OCI-LY1 (cell line): ENCODE data around the gene MKRN2OS.

Experiments used
- H2AFZ ChIP-seq: fragments of 200-600 bp; sonication (generic), shearing (Covaris generic); 2 replicates; pipeline ENCODE4 v1.6.0; 2014; ENCODE audit warnings: antibody characterized with exemption, mild to moderate bottlenecking, low read length
- H3F3A ChIP-seq: fragments of 200-600 bp; sonication (generic), shearing (Covaris generic); 2 replicates; pipeline ENCODE4 v1.6.0; 2014; ENCODE audit warnings: mild to moderate bottlenecking, antibody characterized with exemption, low read length, moderate library complexity; ENCODE audit not compliant: insufficient read depth
- H3K27ac ChIP-seq: fragments of 200-600 bp; sonication (generic); 2 replicates; pipeline ENCODE4 v1.5.1; 2014; ENCODE audit warnings: low read length, mixed run types, mild to moderate bottlenecking, low read depth; ENCODE audit not compliant: poor library complexity, severe bottlenecking
- H3K27me3 ChIP-seq: fragments of 200-600 bp; sonication (generic); 2 replicates; pipeline ENCODE4 v1.6.0; 2014; ENCODE audit warnings: antibody characterized with exemption, mild to moderate bottlenecking, low read length, moderate library complexity; ENCODE audit not compliant: insufficient read depth
- H3K36me3 ChIP-seq: fragments of 200-600 bp; sonication (generic); 2 replicates; pipeline ENCODE4 v1.6.1; 2014; ENCODE audit warnings: mild to moderate bottlenecking, antibody characterized with exemption, low read length, moderate library complexity, mixed read lengths; ENCODE audit not compliant: insufficient read depth
- H3K4me1 ChIP-seq: fragments of 200-600 bp; sonication (generic); 2 replicates; pipeline ENCODE4 v1.5.1; 2014; ENCODE audit warnings: mild to moderate bottlenecking, low read length, moderate library complexity; ENCODE audit not compliant: insufficient read depth, severe bottlenecking
- H3K4me2 ChIP-seq: fragments of 200-600 bp; sonication (generic), shearing (Covaris generic); 2 replicates; pipeline ENCODE4 v1.6.1; 2014; ENCODE audit warnings: low read length
- H3K4me3 ChIP-seq: fragments of 200-600 bp; sonication (generic); 2 replicates; pipeline ENCODE4 v1.5.1; 2014; ENCODE audit warnings: low read length, low read depth, mild to moderate bottlenecking, mixed read lengths; ENCODE audit not compliant: poor library complexity, severe bottlenecking
- H3K79me2 ChIP-seq: fragments of 200-600 bp; shearing (Covaris generic); 2 replicates; pipeline ENCODE4 v1.6.1; 2016; ENCODE audit warnings: mixed run types, low read length, mixed read lengths; ENCODE audit not compliant: insufficient read depth
- H3K9ac ChIP-seq: fragments of 200-600 bp; sonication (generic), shearing (Covaris generic); 2 replicates; pipeline ENCODE4 v1.6.1; 2014; ENCODE audit warnings: mild to moderate bottlenecking, low read length, mixed read lengths
- H3K9me2 ChIP-seq: fragments of 200-600 bp; sonication (generic), shearing (Covaris generic); 2 replicates; pipeline ENCODE4 v1.6.1; 2014; ENCODE audit warnings: low read depth, mild to moderate bottlenecking, low read length, mixed read lengths
- H3K9me3 ChIP-seq: fragments of 200-600 bp; shearing (Covaris generic); 2 replicates; pipeline ENCODE4 v1.6.1; 2014; ENCODE audit warnings: low read length, mixed read lengths
- H4K20me1 ChIP-seq: fragments of 200-600 bp; sonication (generic), shearing (Covaris generic); 2 replicates; pipeline ENCODE4 v1.6.0; 2016; ENCODE audit warnings: mild to moderate bottlenecking, low read length; ENCODE audit not compliant: insufficient read depth
- CTCF ChIP-seq: fragments of 200-600 bp; sonication (generic), shearing (Covaris generic); IDR thresholded peaks from 2 replicates; pipeline ENCODE4 v1.5.1; 2017; ENCODE audit warnings: mild to moderate bottlenecking, antibody characterized with exemption, low read length, moderate library complexity, mixed read lengths
- EZH2 ChIP-seq: fragments of 200-600 bp; sonication (generic), shearing (Covaris generic); IDR thresholded peaks from 2 replicates; pipeline ENCODE4 v1.8.0; 2017; ENCODE audit warnings: borderline replicate concordance, mixed run types, mild to moderate bottlenecking, antibody characterized with exemption, low read length, moderate library complexity, mixed read lengths

Gene MKRN2OS

GRCh38 chr3:12541625-12542024, 3.7 kb downstream of the MKRN2OS start:
- H3K79me2 ChIP-seq: no peaks in the 10 kb centered on the region
- no peaks in the 10 kb centered on the region for H3K36me3 ChIP-seq
- H3K4me3 ChIP-seq: no peak overlapping the region
- H3K9me2 ChIP-seq: no peaks in the 10 kb centered on the region
- no peaks in the 10 kb centered on the region for H3F3A ChIP-seq
- H3K9ac ChIP-seq: no peak overlapping the region
- H3K27me3 ChIP-seq: no peaks in the 10 kb centered on the region
- no peaks in the 10 kb centered on the region for H3K4me1 ChIP-seq
- no peaks in the 10 kb centered on the region for H4K20me1 ChIP-seq
- H3K9me3 ChIP-seq: no peaks in the 10 kb centered on the region
- no peak overlapping the region for H3K27ac ChIP-seq
- H2AFZ ChIP-seq: no peak overlapping the region
- no peak for TF ChIP-seq EZH2
- TF ChIP-seq CTCF: peak; percentile 36; the same call in 1 of the 2 replicates
- H3K4me2 ChIP-seq: no peak overlapping the region

- Histone ChIP-seq H3K4me3 (no peak overlapping the region), H4K20me1 (no peaks in the 10 kb centered on the region), H3K79me2 (no peaks in the 10 kb centered on the region), H3F3A (no peaks in the 10 kb centered on the region; the same call in 1 of the 2 replicates), H3K9ac (no peak overlapping the region), H3K27me3 (no peaks in the 10 kb centered on the region), H3K4me1 (no peaks in the 10 kb centered on the region), H3K36me3 (peaks cover 20% of the 10 kb centered on the region), H3K27ac (no peak overlapping the region), H2AFZ (no peak overlapping the region), H3K9me2 (no peaks in the 10 kb centered on the region), H3K9me3 (no peaks in the 10 kb centered on the region), H3K4me2 (no peak overlapping the region)
- TF ChIP-seq EZH2: no peak
- TF ChIP-seq CTCF: no peak
Observed at GRCh38 chr3:12536423-12536822, 8.9 kb downstream of the MKRN2OS start.

- Histone ChIP-seq H2AFZ (no peak overlapping the region), H3K9me2 (no peaks in the 10 kb centered on the region), H3K36me3 (peaks cover 40% of the 10 kb centered on the region), H3K4me3 (no peak overlapping the region), H3K9me3 (no peaks in the 10 kb centered on the region), H3K27me3 (no peaks in the 10 kb centered on the region), H3K4me2 (no peak overlapping the region), H3K27ac (no peak overlapping the region), H4K20me1 (no peaks in the 10 kb centered on the region), H3K4me1 (no peaks in the 10 kb centered on the region), H3F3A (no peaks in the 10 kb centered on the region; the same call in 1 of the 2 replicates), H3K79me2 (no peaks in the 10 kb centered on the region), H3K9ac (no peak overlapping the region)
- no peak for TF ChIP-seq CTCF
- no peak for TF ChIP-seq EZH2
Observed at GRCh38 chr3:12532182-12532581, 13.1 kb downstream of the MKRN2OS start.
